Measurements from ENCODE around the gene TMA7B. TPM values are rescaled to one million over a fixed set of nuclear protein-coding genes. Genes with fewer than 3 reads are reported as not detected.
A peak's percentile ranks its signal among the peaks of the same experiment; 100 is the strongest.
"Not testable (repeated sequence)": the region's sequence is repeated elsewhere in the genome, so short reads cannot be mapped to it uniquely, and the experiment has no call there.

TMA7B gene
- total RNA-seq, 2 experiments from 2014 or later: 0.86 to 1.1 TPM

GRCh38 chr22:39943337-39943736, 16.9 kb upstream of the TMA7B start:
- POLR2A ChIA-PET: interaction anchor here (1.0 to 1.1 kb wide), 3 partner anchors 9 to 28 kb away, joined by 3 read pairs; no protein-coding TSS in a partner anchor
- DNase-seq: peak; percentile 60

GRCh38 chr22:39943953-39944872, 16.0 kb upstream of the TMA7B start:
- Mint-ChIP-seq H3K4me3 (peak overlapping the region; percentile 18), H3K4me1 (ENCODE audit: low read depth) (peaks cover 90% of the 10 kb centered on the region), H3K9me3 (no peaks in the 10 kb centered on the region), H3K36me3 (peaks cover 4% of the 10 kb centered on the region), H3K27me3 (no peaks in the 10 kb centered on the region), H3K27ac (peak overlapping the region; percentile 83)
- intact Hi-C loops (cut with micrococcal nuclease): loop anchor here (1.0 to 10.0 kb wide), 2 partner anchors 10 to 381 kb away; no protein-coding TSS in a partner anchor
- DNase-seq: no peak
- CTCF ChIA-PET: interaction anchor here (0.8 to 3.3 kb wide), 5 partner anchors 80 to 410 kb away, joined by 3 to 17 read pairs (median 3); no protein-coding TSS in a partner anchor
- POLR2A ChIA-PET: interaction anchor here (0.9 kb wide), 1 partner anchor 100 kb away, joined by 3 read pairs; no protein-coding TSS in a partner anchor

More at GRCh38 chr22:39943337-39943736, 16.9 kb upstream of the TMA7B start:
- intact Hi-C loops (cut with micrococcal nuclease): loop anchor here (1.0 to 10.0 kb wide), 2 partner anchors 11 to 381 kb away; no protein-coding TSS in a partner anchor
- CTCF ChIA-PET: interaction anchor here (0.9 to 3.3 kb wide), 10 partner anchors 10 to 409 kb away, joined by 3 to 20 read pairs (median 8); no protein-coding TSS in a partner anchor
- Mint-ChIP-seq H3K4me3 (peak overlapping the region; percentile 21), H3K27me3 (no peaks in the 10 kb centered on the region), H3K27ac (peak overlapping the region; percentile 83), H3K9me3 (no peaks in the 10 kb centered on the region), H3K4me1 (ENCODE audit: low read depth) (peaks cover 89% of the 10 kb centered on the region), H3K36me3 (peaks cover 3% of the 10 kb centered on the region)

- Mint-ChIP-seq H3K4me1 (ENCODE audit: low read depth) (peaks cover 91% of the 10 kb centered on the region), H3K27me3 (no peaks in the 10 kb centered on the region), H3K9me3 (no peaks in the 10 kb centered on the region), H3K36me3 (peaks cover 13% of the 10 kb centered on the region), H3K27ac (no peak overlapping the region), H3K4me3 (no peak overlapping the region)
- POLR2A ChIA-PET: interaction anchor here (1.5 kb wide), 1 partner anchor 40 kb away, joined by 3 read pairs; no protein-coding TSS in a partner anchor
- intact Hi-C loops (cut with micrococcal nuclease): loop anchor here (10.0 kb wide), 1 partner anchor 379 kb away; no protein-coding TSS in a partner anchor
- CTCF ChIA-PET: interaction anchor here (0.7 to 3.7 kb wide), 6 partner anchors 9 to 412 kb away, joined by 3 to 22 read pairs (median 3); no protein-coding TSS in a partner anchor
- DNase-seq: no peak
Observed at GRCh38 chr22:39946126-39946502, 14.1 kb upstream of the TMA7B start.

GRCh38 chr22:39946503-39947219, 13.5 kb upstream of the TMA7B start:
- Mint-ChIP-seq H3K4me1 (ENCODE audit: low read depth) (peaks cover 93% of the 10 kb centered on the region), H3K4me3 (peak overlapping the region; percentile 51), H3K27me3 (no peaks in the 10 kb centered on the region), H3K27ac (peak overlapping the region; percentile 86), H3K36me3 (peaks cover 17% of the 10 kb centered on the region), H3K9me3 (no peaks in the 10 kb centered on the region)
- CTCF ChIA-PET: interaction anchor here (0.7 to 3.7 kb wide), 7 partner anchors 10 to 401 kb away, joined by 3 to 22 read pairs (median 3); no protein-coding TSS in a partner anchor
- DNase-seq: no peak
- intact Hi-C loops (cut with micrococcal nuclease): loop anchor here (10.0 kb wide), 1 partner anchor 378 kb away; no protein-coding TSS in a partner anchor
- POLR2A ChIA-PET: interaction anchor here (0.7 to 1.5 kb wide), 2 partner anchors 26 to 40 kb away, joined by 3 read pairs; no protein-coding TSS in a partner anchor

- ChIA-PET CTCF (interaction anchor here (0.8 to 3.7 kb wide), 5 partner anchors 11 to 400 kb away, joined by 3 to 22 read pairs (median 3); no protein-coding TSS in a partner anchor), POLR2A (interaction anchor here (0.7 to 1.5 kb wide), 2 partner anchors 27 to 41 kb away, joined by 3 read pairs; no protein-coding TSS in a partner anchor)
- no peak for DNase-seq
- Mint-ChIP-seq H3K9me3 (no peaks in the 10 kb centered on the region), H3K4me1 (ENCODE audit: low read depth) (peaks cover 95% of the 10 kb centered on the region), H3K27ac (peak overlapping the region; percentile 86), H3K36me3 (peaks cover 18% of the 10 kb centered on the region), H3K4me3 (peak overlapping the region; percentile 51), H3K27me3 (no peaks in the 10 kb centered on the region)
- intact Hi-C loops (cut with micrococcal nuclease): loop anchor here (10.0 kb wide), 1 partner anchor 377 kb away; no protein-coding TSS in a partner anchor
Observed at GRCh38 chr22:39947220-39948216, 12.7 kb upstream of the TMA7B start.

- POLR2A ChIA-PET: interaction anchor here (0.6 kb wide), 1 partner anchor 15 kb away, joined by 3 read pairs; no protein-coding TSS in a partner anchor
- Mint-ChIP-seq H3K4me3 (no peak overlapping the region), H3K36me3 (peaks cover 23% of the 10 kb centered on the region)
Observed at GRCh38 chr22:39949964-39950737, 10.0 kb upstream of the TMA7B start.

GRCh38 chr22:39951603-39952293, 8.4 kb upstream of the TMA7B start:
- Mint-ChIP-seq H3K27ac (peak overlapping the region; percentile 74), H3K36me3 (peaks cover 26% of the 10 kb centered on the region), H3K4me3 (peak overlapping the region; percentile 30), H3K4me1 (ENCODE audit: low read depth) (peaks cover 87% of the 10 kb centered on the region)
- DNase-seq: peak; percentile 61
- H3K27me3 Mint-ChIP-seq, H3K9me3 Mint-ChIP-seq: not testable (repeated sequence)
- ChIA-PET CTCF (interaction anchor here (1.2 to 5.8 kb wide), 6 partner anchors 9 to 417 kb away, joined by 4 to 37 read pairs (median 8); no protein-coding TSS in a partner anchor), POLR2A (interaction anchor here (0.8 to 1.6 kb wide), 4 partner anchors 19 to 92 kb away, joined by 3 to 5 read pairs (median 3); no protein-coding TSS in a partner anchor)
- intact Hi-C loops (cut with micrococcal nuclease): loop anchor here (1.0 kb wide), 1 partner anchor 10 kb away; no protein-coding TSS in a partner anchor

More at GRCh38 chr22:39949964-39950737, 10.0 kb upstream of the TMA7B start:
- DNase-seq: no peak
- peak overlapping the region; percentile 6 for H3K27ac Mint-ChIP-seq
- intact Hi-C loops (cut with micrococcal nuclease): loop anchor here (10.0 kb wide), 1 partner anchor 375 kb away; no protein-coding TSS in a partner anchor
- H3K27me3 Mint-ChIP-seq: no peaks in the 10 kb centered on the region
- H3K9me3 Mint-ChIP-seq: no peaks in the 10 kb centered on the region
- CTCF ChIA-PET: interaction anchor here (0.7 to 5.8 kb wide), 9 partner anchors 8 to 416 kb away, joined by 3 to 37 read pairs (median 4); no protein-coding TSS in a partner anchor
- H3K4me1 Mint-ChIP-seq (ENCODE audit: low read depth): peaks cover 93% of the 10 kb centered on the region

- no peaks in the 10 kb centered on the region for H3K27me3 Mint-ChIP-seq
- DNase-seq: no peak
- peak overlapping the region; percentile 65 for H3K27ac Mint-ChIP-seq
- peaks cover 29% of the 10 kb centered on the region for H3K36me3 Mint-ChIP-seq
- intact Hi-C loops (cut with micrococcal nuclease): no loop called here
- H3K4me1 Mint-ChIP-seq (ENCODE audit: low read depth): peaks cover 87% of the 10 kb centered on the region
- no peaks in the 10 kb centered on the region for H3K9me3 Mint-ChIP-seq
- POLR2A ChIA-PET: interaction anchor here (0.8 to 1.6 kb wide), 6 partner anchors 9 to 92 kb away, joined by 3 to 5 read pairs (median 3); no protein-coding TSS in a partner anchor
- CTCF ChIA-PET: interaction anchor here (1.8 to 5.8 kb wide), 5 partner anchors 10 to 418 kb away, joined by 5 to 37 read pairs (median 11); no protein-coding TSS in a partner anchor
- no peak overlapping the region for H3K4me3 Mint-ChIP-seq
Observed at GRCh38 chr22:39952347-39952746, 7.8 kb upstream of the TMA7B start.

GRCh38 chr22:39953101-39953500, 7.1 kb upstream of the TMA7B start:
- no peaks in the 10 kb centered on the region for H3K9me3 Mint-ChIP-seq
- H3K4me1 Mint-ChIP-seq (ENCODE audit: low read depth): peaks cover 86% of the 10 kb centered on the region
- CTCF ChIA-PET: interaction anchor here (0.9 to 5.8 kb wide), 5 partner anchors 11 to 419 kb away, joined by 3 to 37 read pairs (median 8); no protein-coding TSS in a partner anchor
- no peak for DNase-seq
- intact Hi-C loops (cut with micrococcal nuclease): no loop called here
- no peak overlapping the region for H3K4me3 Mint-ChIP-seq
- no peaks in the 10 kb centered on the region for H3K27me3 Mint-ChIP-seq
- peaks cover 33% of the 10 kb centered on the region for H3K36me3 Mint-ChIP-seq
- POLR2A ChIA-PET: interaction anchor here (0.9 to 1.5 kb wide), 3 partner anchors 10 to 47 kb away, joined by 3 to 5 read pairs (median 3); no protein-coding TSS in a partner anchor
- peak overlapping the region; percentile 65 for H3K27ac Mint-ChIP-seq

All from activated CD4-positive, alpha-beta memory T cell treated with anti-CD3 and anti-CD28 coated beads for 36 hours (primary cell).